Measurements from ENCODE around the gene PARP1.
A peak's percentile ranks its signal among the peaks of the same experiment; 100 is the strongest.

Gene PARP1

DNA sequence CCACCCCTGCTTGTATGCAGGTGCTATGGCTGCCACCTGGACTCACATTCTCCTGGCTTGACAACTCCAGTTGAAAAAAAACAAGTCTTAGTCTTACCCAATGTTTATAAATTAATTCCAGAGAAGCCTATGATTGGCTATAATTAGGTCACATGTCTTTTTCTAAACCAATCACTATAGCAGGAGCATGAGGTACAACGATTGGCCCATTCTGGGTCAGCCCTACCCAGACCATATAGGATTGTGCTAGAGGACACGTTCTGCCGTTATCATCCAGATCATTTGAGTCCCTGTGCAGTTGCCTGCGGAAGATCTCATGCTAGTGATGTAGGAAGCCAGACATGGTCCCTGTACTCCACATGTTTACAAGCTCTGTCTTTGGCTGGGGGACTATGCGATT, 41.9 kb upstream of the PARP1 start:
- H3K4me3 ChIP-seq (ENCODE audit: low read length) = no peak overlapping the region
- TF ChIP-seq, protein P1, sequence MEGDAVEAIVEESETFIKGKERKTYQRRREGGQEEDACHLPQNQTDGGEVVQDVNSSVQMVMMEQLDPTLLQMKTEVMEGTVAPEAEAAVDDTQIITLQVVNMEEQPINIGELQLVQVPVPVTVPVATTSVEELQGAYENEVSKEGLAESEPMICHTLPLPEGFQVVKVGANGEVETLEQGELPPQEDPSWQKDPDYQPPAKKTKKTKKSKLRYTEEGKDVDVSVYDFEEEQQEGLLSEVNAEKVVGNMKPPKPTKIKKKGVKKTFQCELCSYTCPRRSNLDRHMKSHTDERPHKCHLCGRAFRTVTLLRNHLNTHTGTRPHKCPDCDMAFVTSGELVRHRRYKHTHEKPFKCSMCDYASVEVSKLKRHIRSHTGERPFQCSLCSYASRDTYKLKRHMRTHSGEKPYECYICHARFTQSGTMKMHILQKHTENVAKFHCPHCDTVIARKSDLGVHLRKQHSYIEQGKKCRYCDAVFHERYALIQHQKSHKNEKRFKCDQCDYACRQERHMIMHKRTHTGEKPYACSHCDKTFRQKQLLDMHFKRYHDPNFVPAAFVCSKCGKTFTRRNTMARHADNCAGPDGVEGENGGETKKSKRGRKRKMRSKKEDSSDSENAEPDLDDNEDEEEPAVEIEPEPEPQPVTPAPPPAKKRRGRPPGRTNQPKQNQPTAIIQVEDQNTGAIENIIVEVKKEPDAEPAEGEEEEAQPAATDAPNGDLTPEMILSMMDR (conservative IDR thresholded peaks at IDR 0.05; ENCODE audit: low read depth, low read length) = no peak
- DNase-seq (ENCODE audit: low read depth) = no peak

- TF ChIP-seq, protein P1 (conservative IDR thresholded peaks at IDR 0.05; ENCODE audit: low read depth, low read length) = no peak
- no peak for DNase-seq (ENCODE audit: low read depth)
- no peak overlapping the region for H3K4me3 ChIP-seq (ENCODE audit: low read length)
Measured at GRCh38 chr1:226447932-226448665, 40.2 kb upstream of the PARP1 start.

DNA sequence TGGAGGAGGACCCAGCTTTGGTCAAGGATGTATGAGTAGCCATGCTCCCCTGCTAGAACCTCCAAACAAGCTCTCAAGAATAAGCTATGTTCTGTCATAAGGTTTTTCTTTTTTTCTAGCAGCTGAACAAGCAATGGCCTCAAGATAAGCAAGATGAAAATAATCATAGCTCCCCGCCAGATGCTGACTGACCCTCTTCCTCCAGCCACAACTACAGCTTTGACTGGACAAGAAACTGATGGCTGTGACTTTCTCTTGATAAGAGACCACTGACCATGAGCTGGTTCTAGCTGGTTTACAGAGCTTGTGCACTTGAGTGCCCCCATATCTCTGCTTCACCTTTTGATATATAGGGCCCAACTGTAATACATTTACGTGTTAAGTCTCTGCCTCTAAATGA, 38.2 kb upstream of the PARP1 start:
- H3K4me3 ChIP-seq (ENCODE audit: low read length) = no peak overlapping the region
- TF ChIP-seq, protein P1 (conservative IDR thresholded peaks at IDR 0.05; ENCODE audit: low read depth, low read length) = no peak
- no peak for DNase-seq (ENCODE audit: low read depth)

- TF ChIP-seq, protein P1 (conservative IDR thresholded peaks at IDR 0.05; ENCODE audit: low read depth, low read length) = no peak
- no peak for DNase-seq (ENCODE audit: low read depth)
- H3K4me3 ChIP-seq (ENCODE audit: low read length) = no peak overlapping the region
Measured at GRCh38 chr1:226444901-226445300, 37.0 kb upstream of the PARP1 start.

DNA sequence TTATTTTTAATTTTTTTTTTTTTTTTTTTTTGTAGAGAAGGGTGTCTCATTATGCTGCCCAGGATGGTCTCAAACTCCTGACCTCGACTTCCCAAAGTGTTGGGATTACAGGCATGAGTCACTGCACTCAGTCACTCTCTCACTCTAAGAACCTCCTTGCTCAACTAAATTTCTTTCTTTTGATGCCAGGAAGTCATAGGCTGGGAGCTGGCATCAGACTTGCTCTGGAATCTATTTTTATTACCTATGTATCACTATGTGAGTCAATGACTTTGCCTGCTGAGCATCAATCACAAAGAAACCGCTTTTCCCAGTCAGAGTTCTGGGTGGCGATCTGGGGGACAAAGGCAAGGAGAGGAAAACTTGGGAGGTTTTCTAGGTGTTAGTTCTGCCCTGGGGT, 35.5 kb upstream of the PARP1 start:
- peak; percentile 42 for DNase-seq (ENCODE audit: low read depth)
- TF ChIP-seq, protein P1 (conservative IDR thresholded peaks at IDR 0.05; ENCODE audit: low read depth, low read length) = no peak
- no peak overlapping the region for H3K4me3 ChIP-seq (ENCODE audit: low read length)

- H3K4me3 ChIP-seq (ENCODE audit: low read length) = no peak overlapping the region
- no peak for DNase-seq (ENCODE audit: low read depth)
- TF ChIP-seq, protein P1 (conservative IDR thresholded peaks at IDR 0.05; ENCODE audit: low read depth, low read length) = no peak
Measured at GRCh38 chr1:226443033-226443432, 35.1 kb upstream of the PARP1 start.

GRCh38 chr1:226441629-226442028, 33.7 kb upstream of the PARP1 start:
- no peak for DNase-seq (ENCODE audit: low read depth)
- TF ChIP-seq, protein P1 (conservative IDR thresholded peaks at IDR 0.05; ENCODE audit: low read depth, low read length) = no peak
- no peak overlapping the region for H3K4me3 ChIP-seq (ENCODE audit: low read length)

Data from retinal pigment epithelial cell (primary cell).